Lower leg skin (tissue), 3 donors: ENCODE measurements around the gene CARD14.

Experiments used
- POLR2A ChIP-seq, 2 donors: fragments of 450-650 bp; IDR thresholded peaks; one replicate each; pipeline ENCODE4 v1.6.1; 2016 to 2017; ENCODE audit warnings: antibody characterized with exemption in 2 of 2, mild to moderate bottlenecking in 1 of 2, moderate library complexity in 1 of 2
- TF ChIP-seq, protein P1 (sequence below), 3 donors: fragments of 450-650 bp; IDR thresholded peaks; one replicate each; pipeline ENCODE4 v1.5.1; 2016; ENCODE audit warnings: antibody characterized with exemption in 3 of 3, mild to moderate bottlenecking in 3 of 3, moderate library complexity in 2 of 3

DNA sequence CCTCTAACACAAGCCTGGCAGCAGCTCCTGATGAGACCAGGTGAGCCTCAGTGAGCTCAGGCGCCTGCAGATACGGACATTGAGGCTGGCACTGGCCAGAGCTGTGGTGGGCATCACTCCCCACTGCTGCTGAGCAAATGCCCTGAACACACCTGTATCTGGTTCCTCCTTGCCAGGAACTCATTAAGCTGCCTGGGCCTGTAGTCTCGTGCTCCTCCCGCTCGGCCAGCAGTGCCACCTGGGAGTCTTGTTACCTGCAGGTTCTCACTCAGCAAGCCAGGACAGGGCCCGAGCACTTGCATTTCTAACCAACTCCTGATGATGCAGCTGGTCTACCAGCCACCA is 36.2 kb upstream of the CARD14 start:
- TF ChIP-seq, protein P1, sequence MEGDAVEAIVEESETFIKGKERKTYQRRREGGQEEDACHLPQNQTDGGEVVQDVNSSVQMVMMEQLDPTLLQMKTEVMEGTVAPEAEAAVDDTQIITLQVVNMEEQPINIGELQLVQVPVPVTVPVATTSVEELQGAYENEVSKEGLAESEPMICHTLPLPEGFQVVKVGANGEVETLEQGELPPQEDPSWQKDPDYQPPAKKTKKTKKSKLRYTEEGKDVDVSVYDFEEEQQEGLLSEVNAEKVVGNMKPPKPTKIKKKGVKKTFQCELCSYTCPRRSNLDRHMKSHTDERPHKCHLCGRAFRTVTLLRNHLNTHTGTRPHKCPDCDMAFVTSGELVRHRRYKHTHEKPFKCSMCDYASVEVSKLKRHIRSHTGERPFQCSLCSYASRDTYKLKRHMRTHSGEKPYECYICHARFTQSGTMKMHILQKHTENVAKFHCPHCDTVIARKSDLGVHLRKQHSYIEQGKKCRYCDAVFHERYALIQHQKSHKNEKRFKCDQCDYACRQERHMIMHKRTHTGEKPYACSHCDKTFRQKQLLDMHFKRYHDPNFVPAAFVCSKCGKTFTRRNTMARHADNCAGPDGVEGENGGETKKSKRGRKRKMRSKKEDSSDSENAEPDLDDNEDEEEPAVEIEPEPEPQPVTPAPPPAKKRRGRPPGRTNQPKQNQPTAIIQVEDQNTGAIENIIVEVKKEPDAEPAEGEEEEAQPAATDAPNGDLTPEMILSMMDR (IDR thresholded peaks at IDR 0.05), result no peak
- TF ChIP-seq POLR2A (IDR thresholded peaks at IDR 0.05), result no peak
